HG03066 (cell line): ENCODE data around the gene DLG4.
"Not testable (repeated sequence)": the region's sequence is repeated elsewhere in the genome, so short reads cannot be mapped to it uniquely, and the experiment has no call there.

ENCODE experiments used
- ATAC-seq: cut with Tn5 transposase; IDR thresholded peaks from one replicate; pipeline ENCODE4 v1.9.1; 2021; ENCODE audit warnings: low read depth; ENCODE audit not compliant: unreplicated experiment

DLG4 gene

GRCh38 chr17:7190276-7190917, 29.2 kb downstream of the DLG4 start:
- no peak for ATAC-seq

- ATAC-seq = no peak
Measured at GRCh38 chr17:7186241-7186640, 33.4 kb downstream of the DLG4 start.

- no peak for ATAC-seq
Measured at GRCh38 chr17:7184647-7185046, 35.0 kb downstream of the DLG4 start.

GRCh38 chr17:7184091-7184488, 35.5 kb downstream of the DLG4 start:
- ATAC-seq = no peak

GRCh38 chr17:7183433-7184090, 36.1 kb downstream of the DLG4 start:
- no peak for ATAC-seq

GRCh38 chr17:7182101-7182500, 37.5 kb downstream of the DLG4 start:
- ATAC-seq = not testable (repeated sequence)

- no peak for ATAC-seq
Measured at GRCh38 chr17:7179317-7180254, 40.0 kb downstream of the DLG4 start, which contains the start of gene ASGR1. TSS of gene ASGR1 (minus strand) at chr17:7179370. CDS start at chr17:7178563, 807 bp downstream.

- no peak for ATAC-seq
Measured at GRCh38 chr17:7178973-7179316, 40.7 kb downstream of the DLG4 start.

- no peak for ATAC-seq
Measured at GRCh38 chr17:7177954-7178477, 41.6 kb downstream of the DLG4 start.

GRCh38 chr17:7177191-7177953, 42.3 kb downstream of the DLG4 start:
- no peak for ATAC-seq

- no peak for ATAC-seq
Measured at GRCh38 chr17:7176841-7177190, 42.8 kb downstream of the DLG4 start.

GRCh38 chr17:7176107-7176840, 43.4 kb downstream of the DLG4 start:
- no peak for ATAC-seq

DNA sequence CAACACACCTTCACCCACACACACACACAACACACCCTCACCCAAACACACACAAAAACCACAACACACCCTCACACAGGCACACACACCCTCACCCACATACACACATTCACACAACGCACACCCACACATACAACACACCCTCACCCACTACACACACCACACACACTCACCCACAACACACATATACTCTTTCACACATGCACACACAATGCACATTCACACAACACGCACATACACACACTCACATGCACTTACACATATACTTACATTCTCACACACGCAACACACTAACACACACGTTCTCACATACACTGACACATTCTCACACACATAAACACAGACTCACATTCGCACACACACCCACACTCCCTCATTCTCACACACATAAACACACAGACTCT, 44.3 kb downstream of the DLG4 start:
- ATAC-seq = no peak

DNA sequence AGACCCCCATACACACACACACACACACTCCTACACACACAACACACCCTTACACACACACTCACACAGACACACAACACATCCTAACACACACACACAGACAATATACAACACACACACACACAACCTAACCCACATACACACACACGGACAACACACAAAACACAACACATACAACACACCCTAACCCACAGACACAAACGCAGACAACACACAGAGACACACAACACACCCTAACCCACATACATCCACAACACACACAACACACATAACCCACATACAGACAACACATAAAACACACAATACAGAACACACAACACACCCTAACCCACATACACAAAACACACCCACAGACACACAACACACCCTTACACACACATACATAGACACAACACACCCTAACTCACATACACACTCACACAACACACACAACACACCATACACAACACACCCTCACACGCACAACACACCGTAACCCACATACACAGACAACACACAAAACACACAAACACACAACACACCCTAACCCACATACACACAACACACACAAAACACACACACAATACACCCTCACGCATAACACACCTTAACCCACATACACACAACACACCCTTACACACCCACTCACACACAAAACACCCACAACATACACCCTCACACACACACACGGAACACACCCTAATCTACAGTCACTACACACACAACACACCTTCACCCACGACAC, 44.9 kb downstream of the DLG4 start:
- no peak for ATAC-seq

GRCh38 chr17:7173687-7174602, 45.7 kb downstream of the DLG4 start:
- no peak for ATAC-seq

DNA sequence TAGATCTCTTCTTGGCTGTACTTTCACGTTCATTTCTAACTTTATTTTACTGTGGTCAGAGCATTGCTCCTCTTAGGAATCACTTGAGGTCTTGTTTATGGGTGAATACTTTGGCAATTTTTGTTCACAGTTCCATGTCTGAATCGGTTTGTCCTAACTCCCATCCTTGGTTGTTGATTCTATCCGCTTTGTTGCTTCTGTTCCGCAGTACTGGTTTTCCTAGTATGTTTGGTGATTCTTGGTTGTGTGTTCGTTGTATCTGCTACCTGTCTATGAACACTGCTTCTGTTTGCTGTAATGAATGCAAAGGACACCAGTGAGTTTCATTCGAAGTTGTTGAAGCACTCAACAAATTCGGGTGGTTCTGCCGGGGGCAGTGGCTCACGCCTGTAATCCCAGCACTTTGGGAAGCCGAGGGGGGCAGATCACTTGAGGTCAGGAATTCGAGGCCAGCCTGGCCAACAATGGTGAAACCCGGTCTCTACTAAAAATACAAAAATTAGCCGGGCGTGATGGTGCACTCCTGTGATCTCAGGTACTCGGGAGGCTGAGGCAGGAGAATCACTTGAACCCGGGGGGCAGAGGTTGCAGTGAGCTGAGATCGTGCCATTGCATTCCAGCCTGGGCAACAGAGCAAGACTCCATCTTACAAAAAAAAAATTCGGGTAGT, 47.0 kb downstream of the DLG4 start:
- not testable (repeated sequence) for ATAC-seq

DNA sequence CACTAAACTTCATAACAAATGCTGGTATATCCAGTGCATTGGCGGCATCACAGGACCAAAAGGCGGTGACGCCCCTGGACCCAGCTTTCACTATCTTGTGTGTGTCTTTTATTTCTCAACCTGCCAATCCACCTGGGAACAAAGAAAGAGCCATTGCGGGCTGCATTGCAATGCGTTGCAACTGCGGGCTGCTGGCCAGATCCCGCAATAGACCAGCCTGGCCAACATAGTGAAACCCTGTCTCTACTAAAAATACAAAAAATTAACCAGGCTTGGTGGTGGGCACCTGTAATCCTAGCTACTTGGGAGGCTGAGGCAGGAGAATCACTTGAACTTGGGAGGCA, 50.1 kb downstream of the DLG4 start:
- not testable (repeated sequence) for ATAC-seq
